C4-2B (cell line): Measurements from ENCODE around the gene ASAP2.

Experiments used
- H3K27ac ChIP-seq: fragments of 450-650 bp; 2 replicates; pipeline ENCODE4 v1.5.1; 2017
- ZFX ChIP-seq: fragments of 450-650 bp; IDR thresholded peaks from 2 replicates; pipeline ENCODE4 v1.6.1; 2017
- TF ChIP-seq, protein P1 (sequence below): fragments of 450-650 bp; conservative IDR thresholded peaks from 2 replicates; pipeline ENCODE4 v1.5.1; 2017; ENCODE audit warnings: mild to moderate bottlenecking

ASAP2 gene

GRCh38 chr2:9282128-9283112, 75.8 kb downstream of the ASAP2 start:
- peak overlapping the region; percentile 10; the same call in 1 of the 2 replicates for H3K27ac ChIP-seq
- TF ChIP-seq ZFX = no peak
- TF ChIP-seq, protein P1, sequence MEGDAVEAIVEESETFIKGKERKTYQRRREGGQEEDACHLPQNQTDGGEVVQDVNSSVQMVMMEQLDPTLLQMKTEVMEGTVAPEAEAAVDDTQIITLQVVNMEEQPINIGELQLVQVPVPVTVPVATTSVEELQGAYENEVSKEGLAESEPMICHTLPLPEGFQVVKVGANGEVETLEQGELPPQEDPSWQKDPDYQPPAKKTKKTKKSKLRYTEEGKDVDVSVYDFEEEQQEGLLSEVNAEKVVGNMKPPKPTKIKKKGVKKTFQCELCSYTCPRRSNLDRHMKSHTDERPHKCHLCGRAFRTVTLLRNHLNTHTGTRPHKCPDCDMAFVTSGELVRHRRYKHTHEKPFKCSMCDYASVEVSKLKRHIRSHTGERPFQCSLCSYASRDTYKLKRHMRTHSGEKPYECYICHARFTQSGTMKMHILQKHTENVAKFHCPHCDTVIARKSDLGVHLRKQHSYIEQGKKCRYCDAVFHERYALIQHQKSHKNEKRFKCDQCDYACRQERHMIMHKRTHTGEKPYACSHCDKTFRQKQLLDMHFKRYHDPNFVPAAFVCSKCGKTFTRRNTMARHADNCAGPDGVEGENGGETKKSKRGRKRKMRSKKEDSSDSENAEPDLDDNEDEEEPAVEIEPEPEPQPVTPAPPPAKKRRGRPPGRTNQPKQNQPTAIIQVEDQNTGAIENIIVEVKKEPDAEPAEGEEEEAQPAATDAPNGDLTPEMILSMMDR = no peak

DNA sequence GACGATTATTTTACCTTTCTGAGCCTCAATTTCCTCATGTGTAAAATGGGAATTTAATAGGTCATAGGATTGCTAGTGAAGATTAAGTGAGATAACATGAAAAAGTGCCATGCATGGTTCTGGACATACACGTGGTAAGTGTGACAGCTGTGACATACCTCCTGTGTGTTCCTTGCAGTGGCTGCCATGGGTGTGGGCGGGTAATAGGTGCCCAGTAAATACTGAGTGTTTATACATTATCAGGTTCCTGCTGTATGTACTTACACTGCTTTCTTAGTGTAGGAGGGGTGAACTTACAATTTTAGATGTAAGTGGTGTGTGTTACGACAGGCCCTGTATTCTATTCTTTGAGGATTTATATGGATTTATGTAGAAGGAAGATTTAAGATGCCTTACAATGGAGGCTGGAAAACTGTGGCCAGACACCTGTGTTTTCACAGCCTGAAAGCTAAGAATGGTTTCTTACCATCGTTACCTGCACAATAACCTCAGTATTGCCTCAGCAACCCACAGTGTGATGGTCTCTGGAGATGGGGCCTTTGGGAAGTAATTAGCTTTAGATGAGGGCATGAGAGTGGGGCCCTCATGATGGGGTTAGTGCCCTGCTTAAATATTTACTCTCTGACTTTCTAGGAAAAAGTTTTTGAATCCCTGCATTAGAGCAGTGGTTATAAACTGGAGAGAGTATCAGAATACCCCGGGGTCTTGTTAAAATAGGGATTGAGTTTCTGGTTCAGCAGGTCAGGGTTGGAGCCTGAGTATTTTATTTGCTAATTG, 78.1 kb downstream of the ASAP2 start:
- TF ChIP-seq, protein P1 = no peak
- no peak for TF ChIP-seq ZFX
- H3K27ac ChIP-seq = no peak overlapping the region; the same call in 1 of the 2 replicates

DNA sequence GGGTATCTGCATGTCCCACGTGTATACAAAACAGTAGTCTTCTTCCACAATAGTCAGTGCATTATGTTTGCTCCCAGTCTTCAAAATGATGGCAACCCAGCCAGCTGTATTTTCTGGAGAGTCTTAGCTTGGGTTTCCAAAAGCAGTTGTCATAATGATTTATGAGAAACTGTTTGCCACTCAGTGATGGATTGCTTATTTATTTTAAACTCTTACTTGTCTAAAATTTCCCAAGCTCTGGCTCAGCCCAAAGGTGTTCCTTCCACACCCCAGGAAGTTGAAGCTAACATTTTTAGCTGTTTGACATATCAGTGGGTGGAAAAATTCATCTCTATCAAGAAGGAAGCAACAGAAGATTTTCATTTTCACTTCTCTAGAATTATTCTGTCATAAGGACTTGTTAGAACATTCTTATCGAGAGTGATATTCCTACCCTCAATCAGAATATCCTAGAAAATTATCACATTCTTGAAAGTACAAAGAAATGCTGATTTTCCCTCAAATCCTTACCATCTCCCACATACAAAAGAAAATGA, 78.8 kb downstream of the ASAP2 start:
- TF ChIP-seq ZFX = no peak
- TF ChIP-seq, protein P1 = no peak
- H3K27ac ChIP-seq = peak overlapping the region; percentile 64

DNA sequence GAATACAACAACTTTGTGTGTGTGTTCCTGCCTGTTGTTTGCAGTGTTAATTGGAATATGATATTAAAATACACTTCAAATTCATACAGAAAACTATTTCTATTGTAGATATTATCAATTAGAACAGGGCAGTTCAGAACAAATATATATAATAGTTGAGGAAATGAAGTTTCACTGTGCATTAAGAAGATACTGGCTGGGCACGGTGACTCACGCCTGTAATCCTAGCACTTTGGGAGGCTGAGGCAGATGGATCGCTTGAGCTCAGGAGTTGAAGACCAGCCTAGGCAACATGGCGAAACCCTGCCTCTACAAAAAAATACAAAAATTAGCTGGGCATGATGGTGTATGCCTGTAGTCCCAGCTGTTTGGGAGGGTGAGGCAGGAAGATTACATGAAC, 79.3 kb downstream of the ASAP2 start:
- TF ChIP-seq, protein P1 = no peak
- TF ChIP-seq ZFX = no peak
- H3K27ac ChIP-seq = peak overlapping the region; percentile 64

- peak overlapping the region; percentile 83 for H3K27ac ChIP-seq
- TF ChIP-seq, protein P1 = no peak
- no peak for TF ChIP-seq ZFX
Measured at GRCh38 chr2:9286554-9287399, 80.2 kb downstream of the ASAP2 start.

- no peak for TF ChIP-seq ZFX
- TF ChIP-seq, protein P1 = no peak
- H3K27ac ChIP-seq = peak overlapping the region; percentile 83
Measured at GRCh38 chr2:9287400-9288045, 80.9 kb downstream of the ASAP2 start.
